HEK293 (cell line): ENCODE data around the gene FGF12.

Experiments
- HOXA7 ChIP-seq: sonication (generic); formaldehyde crosslinking; IDR thresholded peaks from 2 replicates; pipeline ENCODE4 v1.8.1; 2022; ENCODE audit warnings: missing genetic modification reagents, borderline replicate concordance
- HOXC10 ChIP-seq: sonication (generic); formaldehyde crosslinking; IDR thresholded peaks from 2 replicates; pipeline ENCODE4 v1.8.1; 2023; ENCODE audit warnings: mild to moderate bottlenecking, missing genetic modification reagents
- KLF8 ChIP-seq: fragments of 450-650 bp; formaldehyde crosslinking; IDR thresholded peaks from 2 replicates; pipeline ENCODE4 v1.5.1; 2016; ENCODE audit warnings: missing biosample characterization, missing genetic modification characterization
- MZF1 ChIP-seq: fragments of 450-650 bp; formaldehyde crosslinking; IDR thresholded peaks from 2 replicates; pipeline ENCODE4 v1.5.1; 2017; ENCODE audit warnings: missing biosample characterization, missing genetic modification characterization, borderline replicate concordance
- REPIN1 ChIP-seq: fragments of 450-650 bp; formaldehyde crosslinking; IDR thresholded peaks from 2 replicates; pipeline ENCODE4 v1.5.1; 2017; ENCODE audit warnings: missing biosample characterization, missing genetic modification characterization, low read depth
- SALL2 ChIP-seq: fragments of 450-650 bp; formaldehyde crosslinking; IDR thresholded peaks from 2 replicates; pipeline ENCODE4 v1.5.0; 2017; ENCODE audit warnings: missing biosample characterization, mild to moderate bottlenecking, missing genetic modification characterization, borderline replicate concordance
- SETDB1 ChIP-seq: IDR thresholded peaks from one replicate; pipeline ENCODE4 v1.6.1; 2017; ENCODE audit warnings: mild to moderate bottlenecking, low read length, moderate library complexity, mixed read lengths; ENCODE audit not compliant: insufficient read length
- YY2 ChIP-seq: fragments of 450-650 bp; formaldehyde crosslinking; IDR thresholded peaks from 2 replicates; pipeline ENCODE4 v1.5.1; 2016; ENCODE audit warnings: missing biosample characterization, missing genetic modification characterization
- ZBTB20 ChIP-seq: fragments of 450-650 bp; formaldehyde crosslinking; IDR thresholded peaks from 2 replicates; pipeline ENCODE4 v1.5.1; 2016; ENCODE audit warnings: missing biosample characterization, missing genetic modification characterization
- ZBTB21 ChIP-seq: fragments of 450-650 bp; formaldehyde crosslinking; IDR thresholded peaks from 2 replicates; pipeline ENCODE4 v1.5.1; 2017; ENCODE audit warnings: missing biosample characterization, missing genetic modification characterization
- ZBTB7A ChIP-seq: fragments of 450-650 bp; formaldehyde crosslinking; IDR thresholded peaks from 2 replicates; pipeline ENCODE4 v1.5.1; 2016; ENCODE audit warnings: low read depth, missing biosample characterization, missing genetic modification characterization
- ZEB2 ChIP-seq: fragments of 450-650 bp; formaldehyde crosslinking; IDR thresholded peaks from 2 replicates; pipeline ENCODE4 v1.5.1; 2016; ENCODE audit warnings: missing biosample characterization, missing genetic modification characterization
- ZFP3 ChIP-seq: fragments of 450-650 bp; formaldehyde crosslinking; IDR thresholded peaks from 2 replicates; pipeline ENCODE4 v1.5.1; 2016; ENCODE audit warnings: low read depth, missing biosample characterization, missing genetic modification characterization
- ZFP37 ChIP-seq: fragments of 450-650 bp; formaldehyde crosslinking; IDR thresholded peaks from 2 replicates; pipeline ENCODE4 v1.5.1; 2016; ENCODE audit warnings: missing biosample characterization, missing genetic modification characterization
- ZNF157 ChIP-seq: fragments of 450-650 bp; formaldehyde crosslinking; IDR thresholded peaks from 2 replicates; pipeline ENCODE4 v1.5.1; 2016; ENCODE audit warnings: missing biosample characterization, missing genetic modification characterization
- ZNF2 ChIP-seq: fragments of 450-650 bp; formaldehyde crosslinking; IDR thresholded peaks from 2 replicates; pipeline ENCODE4 v1.5.1; 2016; ENCODE audit warnings: missing biosample characterization, missing genetic modification characterization
- ZNF202 ChIP-seq: fragments of 450-650 bp; formaldehyde crosslinking; IDR thresholded peaks from 2 replicates; pipeline ENCODE4 v1.5.1; 2016; ENCODE audit warnings: missing biosample characterization, missing genetic modification characterization, borderline replicate concordance
- ZNF335 ChIP-seq: fragments of 450-650 bp; formaldehyde crosslinking; conservative IDR thresholded peaks from 2 replicates; pipeline ENCODE4 v1.5.1; 2016; ENCODE audit warnings: missing biosample characterization, missing genetic modification characterization
- ZNF37A ChIP-seq: fragments of 450-650 bp; IDR thresholded peaks from 2 replicates; pipeline ENCODE4 v1.5.1; 2018; ENCODE audit warnings: missing biosample characterization, missing genetic modification characterization
- ZNF404 ChIP-seq: fragments of 450-650 bp; formaldehyde crosslinking; IDR thresholded peaks from 2 replicates; pipeline ENCODE4 v1.5.1; 2017; ENCODE audit warnings: missing biosample characterization, missing genetic modification characterization
- ZNF585B ChIP-seq: fragments of 450-650 bp; formaldehyde crosslinking; IDR thresholded peaks from 2 replicates; pipeline ENCODE4 v1.5.1; 2016; ENCODE audit warnings: missing biosample characterization, missing genetic modification characterization
- ZNF596 ChIP-seq: fragments of 450-650 bp; IDR thresholded peaks from 2 replicates; pipeline ENCODE4 v1.5.0; 2018; ENCODE audit warnings: missing biosample characterization, mild to moderate bottlenecking, missing genetic modification characterization, moderate library complexity
- ZNF610 ChIP-seq: fragments of 450-650 bp; formaldehyde crosslinking; IDR thresholded peaks from 2 replicates; pipeline ENCODE4 v1.5.1; 2016; ENCODE audit warnings: missing biosample characterization, missing genetic modification characterization, borderline replicate concordance
- ZNF660 ChIP-seq: fragments of 450-650 bp; IDR thresholded peaks from 2 replicates; pipeline ENCODE4 v1.5.1; 2018; ENCODE audit warnings: missing biosample characterization, mild to moderate bottlenecking, missing genetic modification characterization
- TF ChIP-seq, protein P1 (sequence below): sonication (generic); formaldehyde crosslinking; IDR thresholded peaks from 2 replicates; pipeline ENCODE4 v1.8.1; 2022; ENCODE audit warnings: mild to moderate bottlenecking, moderate library complexity, missing genetic modification reagents
- TF ChIP-seq, protein P2 (sequence below): IDR thresholded peaks from 2 replicates; pipeline ENCODE4 v1.6.1; 2011; ENCODE audit warnings: mild to moderate bottlenecking, low read depth, low read length, borderline replicate concordance
- TF ChIP-seq, protein P3 (sequence below): fragments of 450-650 bp; formaldehyde crosslinking; IDR thresholded peaks from 2 replicates; pipeline ENCODE4 v1.5.1; 2016; ENCODE audit warnings: missing biosample characterization, missing genetic modification characterization
- TF ChIP-seq, protein P4 (sequence below): fragments of 450-650 bp; formaldehyde crosslinking; IDR thresholded peaks from 2 replicates; pipeline ENCODE4 v1.5.1; 2017; ENCODE audit warnings: missing biosample characterization, missing genetic modification characterization
- TF ChIP-seq, protein P5 (sequence below): fragments of 450-650 bp; formaldehyde crosslinking; IDR thresholded peaks from 2 replicates; pipeline ENCODE4 v1.5.1; 2016; ENCODE audit warnings: missing biosample characterization, missing genetic modification characterization
- TF ChIP-seq, protein P6 (sequence below): fragments of 450-650 bp; formaldehyde crosslinking; IDR thresholded peaks from 2 replicates; pipeline ENCODE4 v1.5.1; 2016; ENCODE audit warnings: missing biosample characterization, missing genetic modification characterization, borderline replicate concordance

FGF12 gene

DNA sequence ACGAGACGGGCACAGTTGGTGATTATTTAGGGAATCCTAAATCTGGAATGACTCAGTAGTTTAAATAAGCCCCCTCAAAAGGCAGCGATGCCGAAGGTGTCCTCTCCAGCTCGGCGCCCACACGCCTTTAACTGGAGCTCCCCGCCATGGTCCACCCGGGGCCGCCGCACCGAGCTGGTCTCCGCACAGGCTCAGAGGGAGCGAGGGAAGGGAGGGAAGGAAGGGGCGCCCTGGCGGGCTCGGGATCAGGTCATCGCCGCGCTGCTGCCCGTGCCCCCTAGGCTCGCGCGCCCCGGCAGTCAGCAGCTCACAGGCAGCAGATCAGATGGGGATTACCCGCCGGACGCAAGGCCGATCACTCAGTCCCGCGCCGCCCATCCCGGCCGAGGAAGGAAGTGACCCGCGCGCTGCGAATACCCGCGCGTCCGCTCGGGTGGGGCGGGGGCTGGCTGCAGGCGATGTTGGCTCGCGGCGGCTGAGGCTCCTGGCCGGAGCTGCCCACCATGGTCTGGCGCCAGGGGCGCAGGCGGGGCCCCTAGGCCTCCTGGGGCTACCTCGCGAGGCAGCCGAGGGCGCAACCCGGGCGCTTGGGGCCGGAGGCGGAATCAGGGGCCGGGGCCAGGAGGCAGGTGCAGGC lies 318.0 kb downstream of the FGF12 start (continued):
- TF ChIP-seq, protein P1, sequence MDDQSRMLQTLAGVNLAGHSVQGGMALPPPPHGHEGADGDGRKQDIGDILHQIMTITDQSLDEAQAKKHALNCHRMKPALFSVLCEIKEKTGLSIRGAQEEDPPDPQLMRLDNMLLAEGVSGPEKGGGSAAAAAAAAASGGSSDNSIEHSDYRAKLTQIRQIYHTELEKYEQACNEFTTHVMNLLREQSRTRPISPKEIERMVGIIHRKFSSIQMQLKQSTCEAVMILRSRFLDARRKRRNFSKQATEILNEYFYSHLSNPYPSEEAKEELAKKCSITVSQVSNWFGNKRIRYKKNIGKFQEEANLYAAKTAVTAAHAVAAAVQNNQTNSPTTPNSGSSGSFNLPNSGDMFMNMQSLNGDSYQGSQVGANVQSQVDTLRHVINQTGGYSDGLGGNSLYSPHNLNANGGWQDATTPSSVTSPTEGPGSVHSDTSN (CRISPR knock-in tag) = no peak
- TF ChIP-seq HOXA7 (CRISPR knock-in tag) (no peak), ZFP37 (tag by site-specific recombination) (peak; percentile 78), ZNF2 (tag by site-specific recombination) (0 out of 2 replicates have a peak, but pooled peaks have one; percentile 42), HOXC10 (CRISPR knock-in tag) (no peak; the same call in 1 of the 2 replicates), ZBTB21 (tag by site-specific recombination) (no peak), ZEB2 (0 out of 2 replicates have a peak, but pooled peaks have one; percentile 11), KLF8 (tag by site-specific recombination) (no peak), ZNF202 (no peak), ZNF157 (tag by site-specific recombination) (no peak), ZNF660 (tag by site-specific recombination) (no peak), MZF1 (peak; percentile 14; the same call in 1 of the 2 replicates), ZNF404 (no peak), ZNF596 (tag by site-specific recombination) (no peak), ZNF335 (peak; percentile 68), ZNF610 (tag by site-specific recombination) (no peak), SALL2 (no peak), ZBTB20 (tag by site-specific recombination) (peak; percentile 77), ZNF585B (no peak), ZBTB7A (tag by site-specific recombination) (no peak), YY2 (tag by site-specific recombination) (no peak), ZNF37A (tag by site-specific recombination) (no peak), ZFP3 (tag by site-specific recombination) (no peak), REPIN1 (tag by site-specific recombination) (no peak), SETDB1 (no peak)
- TF ChIP-seq, protein P2, sequence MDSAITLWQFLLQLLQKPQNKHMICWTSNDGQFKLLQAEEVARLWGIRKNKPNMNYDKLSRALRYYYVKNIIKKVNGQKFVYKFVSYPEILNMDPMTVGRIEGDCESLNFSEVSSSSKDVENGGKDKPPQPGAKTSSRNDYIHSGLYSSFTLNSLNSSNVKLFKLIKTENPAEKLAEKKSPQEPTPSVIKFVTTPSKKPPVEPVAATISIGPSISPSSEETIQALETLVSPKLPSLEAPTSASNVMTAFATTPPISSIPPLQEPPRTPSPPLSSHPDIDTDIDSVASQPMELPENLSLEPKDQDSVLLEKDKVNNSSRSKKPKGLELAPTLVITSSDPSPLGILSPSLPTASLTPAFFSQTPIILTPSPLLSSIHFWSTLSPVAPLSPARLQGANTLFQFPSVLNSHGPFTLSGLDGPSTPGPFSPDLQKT = no peak
- TF ChIP-seq, protein P3, sequence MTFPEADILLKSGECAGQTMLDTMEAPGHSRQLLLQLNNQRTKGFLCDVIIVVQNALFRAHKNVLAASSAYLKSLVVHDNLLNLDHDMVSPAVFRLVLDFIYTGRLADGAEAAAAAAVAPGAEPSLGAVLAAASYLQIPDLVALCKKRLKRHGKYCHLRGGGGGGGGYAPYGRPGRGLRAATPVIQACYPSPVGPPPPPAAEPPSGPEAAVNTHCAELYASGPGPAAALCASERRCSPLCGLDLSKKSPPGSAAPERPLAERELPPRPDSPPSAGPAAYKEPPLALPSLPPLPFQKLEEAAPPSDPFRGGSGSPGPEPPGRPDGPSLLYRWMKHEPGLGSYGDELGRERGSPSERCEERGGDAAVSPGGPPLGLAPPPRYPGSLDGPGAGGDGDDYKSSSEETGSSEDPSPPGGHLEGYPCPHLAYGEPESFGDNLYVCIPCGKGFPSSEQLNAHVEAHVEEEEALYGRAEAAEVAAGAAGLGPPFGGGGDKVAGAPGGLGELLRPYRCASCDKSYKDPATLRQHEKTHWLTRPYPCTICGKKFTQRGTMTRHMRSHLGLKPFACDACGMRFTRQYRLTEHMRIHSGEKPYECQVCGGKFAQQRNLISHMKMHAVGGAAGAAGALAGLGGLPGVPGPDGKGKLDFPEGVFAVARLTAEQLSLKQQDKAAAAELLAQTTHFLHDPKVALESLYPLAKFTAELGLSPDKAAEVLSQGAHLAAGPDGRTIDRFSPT = peak; percentile 45; the same call in 1 of the 2 replicates
- TF ChIP-seq, protein P4, sequence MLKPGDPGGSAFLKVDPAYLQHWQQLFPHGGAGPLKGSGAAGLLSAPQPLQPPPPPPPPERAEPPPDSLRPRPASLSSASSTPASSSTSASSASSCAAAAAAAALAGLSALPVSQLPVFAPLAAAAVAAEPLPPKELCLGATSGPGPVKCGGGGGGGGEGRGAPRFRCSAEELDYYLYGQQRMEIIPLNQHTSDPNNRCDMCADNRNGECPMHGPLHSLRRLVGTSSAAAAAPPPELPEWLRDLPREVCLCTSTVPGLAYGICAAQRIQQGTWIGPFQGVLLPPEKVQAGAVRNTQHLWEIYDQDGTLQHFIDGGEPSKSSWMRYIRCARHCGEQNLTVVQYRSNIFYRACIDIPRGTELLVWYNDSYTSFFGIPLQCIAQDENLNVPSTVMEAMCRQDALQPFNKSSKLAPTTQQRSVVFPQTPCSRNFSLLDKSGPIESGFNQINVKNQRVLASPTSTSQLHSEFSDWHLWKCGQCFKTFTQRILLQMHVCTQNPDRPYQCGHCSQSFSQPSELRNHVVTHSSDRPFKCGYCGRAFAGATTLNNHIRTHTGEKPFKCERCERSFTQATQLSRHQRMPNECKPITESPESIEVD (tag by site-specific recombination) = no peak
- TF ChIP-seq, protein P5, sequence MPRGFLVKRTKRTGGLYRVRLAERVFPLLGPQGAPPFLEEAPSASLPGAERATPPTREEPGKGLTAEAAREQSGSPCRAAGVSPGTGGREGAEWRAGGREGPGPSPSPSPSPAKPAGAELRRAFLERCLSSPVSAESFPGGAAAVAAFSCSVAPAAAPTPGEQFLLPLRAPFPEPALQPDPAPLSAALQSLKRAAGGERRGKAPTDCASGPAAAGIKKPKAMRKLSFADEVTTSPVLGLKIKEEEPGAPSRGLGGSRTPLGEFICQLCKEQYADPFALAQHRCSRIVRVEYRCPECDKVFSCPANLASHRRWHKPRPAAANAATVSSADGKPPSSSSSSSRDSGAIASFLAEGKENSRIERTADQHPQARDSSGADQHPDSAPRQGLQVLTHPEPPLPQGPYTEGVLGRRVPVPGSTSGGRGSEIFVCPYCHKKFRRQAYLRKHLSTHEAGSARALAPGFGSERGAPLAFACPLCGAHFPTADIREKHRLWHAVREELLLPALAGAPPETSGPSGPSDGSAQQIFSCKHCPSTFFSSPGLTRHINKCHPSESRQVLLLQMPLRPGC (tag by site-specific recombination) = no peak
- TF ChIP-seq, protein P6, sequence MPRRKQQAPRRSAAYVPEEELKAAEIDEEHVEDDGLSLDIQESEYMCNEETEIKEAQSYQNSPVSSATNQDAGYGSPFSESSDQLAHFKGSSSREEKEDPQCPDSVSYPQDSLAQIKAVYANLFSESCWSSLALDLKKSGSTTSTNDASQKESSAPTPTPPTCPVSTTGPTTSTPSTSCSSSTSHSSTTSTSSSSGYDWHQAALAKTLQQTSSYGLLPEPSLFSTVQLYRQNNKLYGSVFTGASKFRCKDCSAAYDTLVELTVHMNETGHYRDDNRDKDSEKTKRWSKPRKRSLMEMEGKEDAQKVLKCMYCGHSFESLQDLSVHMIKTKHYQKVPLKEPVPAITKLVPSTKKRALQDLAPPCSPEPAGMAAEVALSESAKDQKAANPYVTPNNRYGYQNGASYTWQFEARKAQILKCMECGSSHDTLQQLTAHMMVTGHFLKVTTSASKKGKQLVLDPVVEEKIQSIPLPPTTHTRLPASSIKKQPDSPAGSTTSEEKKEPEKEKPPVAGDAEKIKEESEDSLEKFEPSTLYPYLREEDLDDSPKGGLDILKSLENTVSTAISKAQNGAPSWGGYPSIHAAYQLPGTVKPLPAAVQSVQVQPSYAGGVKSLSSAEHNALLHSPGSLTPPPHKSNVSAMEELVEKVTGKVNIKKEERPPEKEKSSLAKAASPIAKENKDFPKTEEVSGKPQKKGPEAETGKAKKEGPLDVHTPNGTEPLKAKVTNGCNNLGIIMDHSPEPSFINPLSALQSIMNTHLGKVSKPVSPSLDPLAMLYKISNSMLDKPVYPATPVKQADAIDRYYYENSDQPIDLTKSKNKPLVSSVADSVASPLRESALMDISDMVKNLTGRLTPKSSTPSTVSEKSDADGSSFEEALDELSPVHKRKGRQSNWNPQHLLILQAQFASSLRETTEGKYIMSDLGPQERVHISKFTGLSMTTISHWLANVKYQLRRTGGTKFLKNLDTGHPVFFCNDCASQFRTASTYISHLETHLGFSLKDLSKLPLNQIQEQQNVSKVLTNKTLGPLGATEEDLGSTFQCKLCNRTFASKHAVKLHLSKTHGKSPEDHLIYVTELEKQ = no peak
